Occipital lobe (tissue), 2 donors: ENCODE results near the gene RAD51B. TPM values are rescaled to one million over a fixed set of nuclear protein-coding genes. Genes with fewer than 3 reads are reported as not detected.
A peak's percentile ranks its signal among the peaks of the same experiment; 100 is the strongest.

Experiments used
- DNase-seq: peaks from one replicate; lab custom pipeline; 2025; lab: John Stamatoyannopoulos, UW
- total RNA-seq: library from RNA; depleted of rRNA; stranded (reverse); fragments of >200 nt; gene quantifications from one replicate; pipeline ENCODE4 v1.2.3, GENCODE V29; 2014

Gene RAD51B
- total RNA-seq, 1 donor from 2014 or later = 9.8 TPM

DNA sequence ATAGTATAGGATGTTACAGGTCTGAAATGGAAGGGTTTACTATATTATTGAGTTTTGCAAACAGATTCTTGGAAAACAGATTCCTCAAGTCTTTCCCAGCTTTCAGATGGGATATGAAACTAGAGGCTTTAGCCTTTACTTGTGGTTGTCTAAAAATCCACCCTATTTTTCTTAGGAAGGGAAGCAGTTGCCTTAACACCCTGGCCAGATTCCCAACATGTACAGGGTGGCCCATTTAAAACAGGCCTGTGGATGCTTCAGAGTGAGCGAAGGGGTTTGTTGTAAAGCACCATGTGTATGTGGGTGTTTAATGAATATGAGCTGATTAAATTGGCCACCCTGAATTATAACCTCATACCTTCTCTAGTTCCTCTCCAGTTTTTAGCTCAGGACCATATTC, 557.4 kb downstream of the RAD51B start:
- no peak for DNase-seq

DNA sequence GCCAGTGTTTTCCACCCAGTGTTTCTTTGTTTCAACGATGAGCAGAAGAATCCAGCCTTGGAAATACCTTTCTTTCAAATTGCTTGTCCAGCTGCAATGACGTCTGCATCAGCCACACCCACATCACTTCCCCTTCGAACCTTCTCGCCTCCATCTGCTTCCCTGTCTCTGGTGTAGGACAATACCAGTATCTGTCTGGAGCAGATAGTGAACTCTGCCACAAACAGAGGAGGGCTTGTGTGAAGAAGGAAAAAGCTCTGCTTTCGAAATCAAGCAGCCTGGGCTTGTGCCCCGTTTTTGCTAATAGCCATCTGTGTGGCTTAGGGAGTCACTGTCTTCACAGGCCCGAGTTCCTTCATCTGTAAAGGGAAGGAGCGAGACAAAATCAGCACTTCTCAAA, 557.9 kb downstream of the RAD51B start:
- peak; percentile 62 for DNase-seq

DNA sequence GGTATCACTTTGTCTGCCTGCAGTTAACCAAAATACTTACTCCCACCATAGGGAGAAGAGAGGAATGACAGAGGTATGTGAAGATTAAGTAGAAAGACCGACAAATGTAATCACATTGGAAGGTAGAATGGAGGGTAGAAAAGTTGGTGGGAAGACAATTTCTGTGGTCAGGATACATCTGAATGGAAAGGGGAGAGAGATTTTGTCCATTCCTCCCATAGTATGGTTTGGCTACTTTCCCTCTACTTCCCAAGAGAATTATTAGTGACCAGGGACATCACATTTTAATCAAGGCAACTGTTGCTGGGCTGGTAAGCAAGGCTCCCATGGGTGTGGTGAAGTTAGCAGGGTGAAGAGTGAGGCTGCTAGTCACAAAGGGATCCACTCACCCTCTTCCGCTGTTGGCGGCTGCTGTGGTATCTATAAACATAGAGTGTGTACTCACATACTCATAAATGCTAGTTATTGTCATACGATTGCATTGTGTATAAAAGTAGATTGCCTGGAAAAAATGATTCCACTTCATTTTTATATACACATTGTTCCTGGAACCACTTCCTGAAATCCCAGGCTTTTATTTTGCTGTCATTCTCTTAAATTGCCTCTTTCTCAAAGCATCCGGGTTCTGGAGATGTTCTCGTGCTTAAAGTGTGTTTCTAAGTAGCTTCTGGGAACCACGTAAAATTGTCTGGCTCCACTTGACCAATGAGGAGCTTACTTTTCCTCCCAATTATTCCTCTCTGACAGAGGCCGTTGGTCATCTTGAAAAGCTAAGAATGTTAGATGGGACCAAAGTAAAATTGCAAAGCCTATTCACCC, 560.1 kb downstream of the RAD51B start:
- no peak for DNase-seq

DNA sequence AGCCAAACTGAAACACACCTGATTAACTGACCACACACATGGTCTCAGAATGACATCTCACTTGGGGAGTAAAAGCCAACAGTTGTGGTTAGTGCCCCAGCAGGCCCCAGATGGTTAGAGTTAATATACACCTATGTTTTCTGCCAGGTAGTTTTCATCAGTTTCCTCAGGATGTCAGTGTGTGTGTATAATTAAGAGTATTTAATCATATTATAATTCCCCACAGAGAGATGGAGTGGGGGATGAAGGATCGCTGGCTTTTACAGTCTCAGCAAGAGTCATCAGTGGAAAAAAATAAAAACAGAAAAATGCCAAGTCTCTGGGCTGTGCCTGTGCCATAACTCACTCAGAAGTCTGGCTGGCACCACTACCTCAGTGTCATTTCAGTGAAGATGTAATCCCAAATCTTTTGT, 560.8 kb downstream of the RAD51B start:
- DNase-seq = no peak

DNA sequence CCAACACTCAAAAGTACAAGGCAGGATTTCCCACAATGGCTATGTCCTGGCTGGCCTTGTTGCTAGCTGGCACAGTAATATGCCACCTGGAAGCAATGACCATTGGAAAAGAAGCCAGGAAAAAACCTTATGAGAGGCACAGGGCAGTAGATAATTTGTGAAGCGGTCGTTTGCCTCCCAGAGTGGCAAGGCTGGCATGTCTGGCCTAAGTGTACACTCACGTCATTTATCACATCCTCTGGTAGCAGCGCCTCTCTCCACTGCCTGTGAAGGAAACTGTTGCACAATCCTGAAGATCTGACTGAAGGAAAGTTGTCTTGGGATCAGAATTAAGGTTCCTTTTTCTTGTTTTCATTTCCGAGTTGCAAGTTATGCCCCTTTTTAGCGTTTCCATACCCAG, 564.8 kb downstream of the RAD51B start:
- no peak for DNase-seq

DNA sequence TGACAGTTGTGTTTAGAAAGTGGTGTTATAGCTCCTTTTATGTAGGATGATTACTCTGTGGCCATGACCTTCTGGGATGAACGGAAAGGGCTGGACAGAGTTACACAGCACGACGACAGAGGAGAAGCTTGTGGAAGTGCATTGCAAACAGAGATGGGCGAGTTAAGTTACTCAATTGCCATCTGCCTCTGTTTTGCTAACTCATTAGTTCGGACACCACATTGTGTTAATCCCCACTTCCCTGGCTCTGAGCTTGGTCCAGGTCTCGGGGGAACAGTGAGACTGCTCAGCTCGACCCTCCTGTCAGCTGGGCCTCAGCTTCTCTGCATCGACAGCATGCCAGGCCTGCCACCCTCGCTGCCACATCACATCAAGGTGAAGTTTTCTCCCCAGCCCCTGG, 565.3 kb downstream of the RAD51B start:
- DNase-seq = no peak

DNA sequence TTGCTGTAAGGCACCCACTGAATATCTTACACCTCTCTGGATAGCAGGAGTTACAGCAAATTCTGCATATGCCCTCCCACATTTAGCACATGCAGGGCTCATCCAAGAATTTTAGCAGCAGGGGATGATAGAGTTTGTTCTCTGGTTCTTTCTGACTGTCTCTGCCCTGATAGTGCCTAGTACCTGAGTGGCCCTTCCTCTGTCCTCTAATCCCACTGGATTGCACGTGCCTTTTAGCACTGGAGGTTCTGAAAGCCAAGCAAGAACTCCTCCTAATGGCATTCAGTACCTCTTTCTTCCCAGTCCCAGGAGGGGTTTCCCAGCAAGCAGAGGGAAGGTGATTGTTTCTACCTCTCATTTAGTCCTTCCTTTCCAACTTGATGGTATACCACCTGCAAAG, 566.9 kb downstream of the RAD51B start:
- DNase-seq = no peak

DNA sequence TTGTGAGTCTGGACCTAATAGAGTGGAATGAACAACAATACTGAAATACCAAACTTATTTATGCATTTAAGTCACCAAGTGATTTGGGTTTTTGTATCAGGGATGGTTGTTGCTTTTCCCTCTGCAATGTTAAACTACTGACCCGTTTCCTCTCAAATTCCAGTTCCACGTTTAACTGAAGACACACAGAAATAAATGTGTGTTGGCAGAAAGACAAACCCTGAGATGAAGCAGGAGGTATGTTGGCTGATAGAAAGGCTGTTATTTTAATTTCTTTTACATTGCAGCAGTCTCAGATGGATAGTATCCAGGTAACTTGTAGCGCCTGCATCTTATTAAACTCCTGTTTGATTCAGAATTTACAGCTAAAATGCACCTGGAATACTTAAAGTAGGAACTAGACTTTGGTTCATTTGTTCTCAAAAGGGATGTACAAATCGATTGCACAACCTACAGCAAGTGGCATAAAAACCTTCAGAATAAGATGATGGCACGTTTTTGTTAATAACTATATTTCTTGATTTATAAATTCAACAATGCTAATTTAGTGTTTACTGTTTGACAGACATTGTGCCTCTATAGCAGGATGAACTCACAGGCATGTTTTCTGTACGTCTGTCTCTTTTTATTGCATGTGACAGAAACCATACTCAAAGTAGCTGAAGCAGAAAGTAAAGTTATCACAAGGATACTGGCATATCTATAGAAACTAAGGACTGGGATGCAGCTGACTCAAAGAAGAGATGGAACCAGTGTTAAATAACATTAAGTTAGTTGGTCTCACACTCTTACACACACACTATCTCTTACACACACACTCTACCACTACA, 567.6 kb downstream of the RAD51B start:
- no peak for DNase-seq

DNA sequence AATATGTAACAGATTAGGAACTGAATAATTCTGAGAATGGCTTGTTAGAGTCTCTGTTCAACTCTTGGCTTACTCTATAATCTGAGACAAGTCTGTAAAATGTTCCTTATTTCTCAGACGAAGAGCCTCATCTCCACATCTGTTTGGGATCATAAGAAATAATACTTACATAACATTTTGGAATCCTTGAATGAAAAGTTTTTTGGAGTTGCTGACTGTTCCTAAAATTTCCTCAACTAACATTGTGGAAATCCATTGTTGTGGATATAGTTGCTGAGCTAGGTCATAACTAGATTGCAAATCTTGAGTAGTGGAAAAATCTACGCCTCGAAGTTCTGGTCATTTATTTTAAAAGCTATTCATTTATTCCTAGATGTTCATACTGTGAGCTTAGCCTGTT, 570.4 kb downstream of the RAD51B start:
- no peak for DNase-seq

DNA sequence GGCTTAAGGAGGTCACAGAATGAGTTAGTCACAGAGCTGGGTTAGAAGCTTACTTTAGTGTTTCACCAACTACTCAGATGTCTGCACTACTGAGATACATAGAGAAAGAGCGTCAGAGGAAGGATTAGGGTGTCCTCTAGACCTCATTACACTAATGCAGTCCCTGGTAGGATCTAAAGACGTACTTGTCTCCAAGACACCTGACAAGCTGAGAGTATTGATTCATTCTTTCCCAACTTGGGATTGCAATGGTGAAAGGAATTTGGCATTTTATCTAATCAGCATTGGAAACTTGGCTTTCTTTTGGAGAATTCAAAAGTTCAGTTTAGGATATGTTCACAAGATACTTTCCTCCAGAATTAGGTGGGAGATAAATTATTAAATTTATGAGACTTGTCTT, 571.2 kb downstream of the RAD51B start:
- DNase-seq = no peak

DNA sequence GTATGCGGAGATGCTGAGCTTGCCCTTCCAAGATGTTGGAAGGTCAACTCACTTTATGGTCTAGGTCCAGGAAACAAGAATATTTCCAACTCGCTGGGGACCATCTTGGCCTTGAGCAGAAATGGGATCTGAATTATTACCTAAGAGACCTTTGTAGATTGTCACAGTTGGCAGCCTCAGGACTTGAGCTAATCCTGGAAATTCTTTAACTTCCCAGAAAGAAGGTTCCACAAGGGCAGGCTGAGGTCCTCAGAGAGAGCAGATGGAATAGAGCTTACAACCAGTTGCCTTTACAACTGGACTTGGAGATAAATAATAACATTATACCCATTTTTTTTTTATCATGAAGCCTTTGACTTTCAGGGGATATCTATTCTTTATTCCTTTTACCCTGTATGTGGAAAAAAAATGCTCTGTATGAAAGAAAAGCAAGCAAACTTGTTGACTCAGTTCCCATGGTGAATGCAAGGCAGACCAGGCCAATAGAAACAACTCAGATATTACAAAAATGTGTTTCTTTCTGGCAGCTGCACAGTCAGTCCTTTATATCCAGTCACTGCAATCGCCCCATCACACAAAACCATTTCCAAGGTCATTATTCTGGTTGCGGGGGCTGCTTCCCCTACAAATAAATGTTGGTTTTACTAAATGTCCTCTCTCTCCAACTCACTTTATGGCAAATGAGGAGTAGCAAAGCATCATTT, 571.9 kb downstream of the RAD51B start:
- no peak for DNase-seq

DNA sequence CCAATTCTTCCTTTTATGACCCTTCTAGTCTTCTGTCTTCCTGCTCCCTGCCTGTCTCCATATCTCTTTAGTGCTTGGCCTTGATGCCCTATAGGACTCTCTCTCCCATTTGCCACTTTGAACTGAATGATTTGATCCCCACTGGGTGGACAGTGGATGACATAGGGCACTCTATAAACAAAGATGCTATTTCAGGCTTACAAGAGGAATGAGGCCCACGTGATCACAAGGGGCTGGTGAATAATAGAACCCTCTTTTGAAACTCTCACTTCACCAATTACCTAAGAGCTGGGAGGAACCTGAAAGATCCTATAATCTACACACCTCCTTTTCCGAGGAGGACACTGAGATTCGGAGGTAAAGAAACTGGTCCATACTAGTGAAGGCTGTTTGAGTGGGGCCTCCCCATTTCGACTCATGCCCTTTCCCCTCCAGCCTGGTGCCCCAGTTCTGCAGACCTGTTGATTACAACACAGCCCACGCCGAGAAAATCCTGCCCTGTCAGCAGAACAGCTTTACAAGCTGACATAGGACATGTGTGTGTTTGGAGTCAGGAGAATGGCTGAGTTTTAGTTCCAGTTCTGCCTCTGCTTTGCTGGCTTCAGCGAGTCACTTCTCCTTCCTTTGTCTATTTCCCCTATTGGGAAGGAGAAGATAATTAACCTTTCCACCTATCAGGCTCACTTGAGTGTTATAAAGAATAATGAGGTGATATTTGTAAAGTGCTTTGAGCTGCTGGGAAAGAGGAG, 573.0 kb downstream of the RAD51B start:
- no peak for DNase-seq

DNA sequence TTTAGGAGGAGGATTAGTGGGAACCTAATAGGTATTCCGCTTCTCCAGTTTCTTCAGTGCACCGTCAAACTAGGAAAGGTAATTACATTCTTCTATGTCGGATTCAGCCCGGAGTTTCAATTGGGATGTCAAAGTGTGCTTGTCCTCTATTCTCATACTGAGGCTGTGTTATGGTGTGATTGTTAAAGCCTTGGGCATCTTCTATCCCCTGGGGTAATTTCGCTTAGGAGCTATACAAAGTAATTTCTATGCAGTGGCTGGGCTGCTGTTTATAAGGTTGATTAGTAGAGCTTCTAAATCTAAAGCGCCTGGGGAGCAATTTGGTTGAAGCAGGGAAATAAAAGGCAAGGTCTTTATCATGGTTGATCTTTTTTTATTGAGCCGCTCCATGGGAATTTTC, 573.7 kb downstream of the RAD51B start:
- DNase-seq = no peak

DNA sequence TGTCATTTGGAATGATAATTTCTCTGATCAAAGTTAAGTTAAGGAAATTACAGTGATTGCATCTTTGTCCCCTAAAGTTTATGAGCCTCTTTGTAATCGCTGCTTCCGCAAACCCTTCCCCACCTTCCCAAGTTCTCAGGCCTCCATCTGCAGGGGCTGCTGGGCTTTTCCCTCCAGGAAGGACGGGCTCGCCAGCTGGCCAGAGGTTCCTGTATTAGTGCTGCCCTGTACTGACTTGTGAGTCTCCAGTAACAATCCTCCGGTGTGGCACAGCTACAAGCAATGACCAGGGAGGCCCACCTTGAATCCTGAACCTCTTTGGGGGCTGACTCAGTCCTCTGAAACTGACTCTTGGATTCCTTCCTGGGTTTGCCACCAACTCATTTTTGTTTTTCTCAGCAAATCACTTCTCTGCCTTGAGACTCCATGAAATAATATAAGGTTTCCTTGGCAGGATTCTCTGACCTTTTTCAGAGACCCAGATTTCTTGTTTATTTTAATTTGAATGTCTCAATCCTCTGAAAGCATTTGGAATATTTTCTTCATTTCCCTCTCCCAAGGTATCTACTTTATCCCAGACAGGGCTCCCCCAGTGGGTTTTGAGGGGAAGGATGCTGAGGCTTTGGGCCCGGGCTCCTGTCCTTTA, 574.7 kb downstream of the RAD51B start:
- DNase-seq = no peak

DNA sequence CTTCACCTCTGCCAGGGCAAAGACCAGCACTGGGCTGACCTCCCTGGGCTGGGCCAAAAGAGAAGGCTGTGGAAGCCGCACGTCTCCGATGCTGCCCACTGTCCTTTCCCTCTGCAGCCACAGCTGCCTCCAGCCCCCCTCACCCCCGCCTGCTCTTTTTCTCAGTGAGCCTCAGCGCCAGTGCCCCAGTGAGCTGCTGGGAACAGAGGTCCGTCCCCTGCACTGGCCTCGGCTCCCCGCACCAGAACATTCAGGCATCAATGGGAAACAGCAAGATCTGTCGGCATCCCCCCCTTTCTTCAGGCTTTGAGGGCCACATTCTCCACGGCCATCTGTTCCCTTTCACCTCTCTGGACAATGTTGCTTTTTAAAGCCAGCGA, 575.2 kb downstream of the RAD51B start:
- DNase-seq = no peak

DNA sequence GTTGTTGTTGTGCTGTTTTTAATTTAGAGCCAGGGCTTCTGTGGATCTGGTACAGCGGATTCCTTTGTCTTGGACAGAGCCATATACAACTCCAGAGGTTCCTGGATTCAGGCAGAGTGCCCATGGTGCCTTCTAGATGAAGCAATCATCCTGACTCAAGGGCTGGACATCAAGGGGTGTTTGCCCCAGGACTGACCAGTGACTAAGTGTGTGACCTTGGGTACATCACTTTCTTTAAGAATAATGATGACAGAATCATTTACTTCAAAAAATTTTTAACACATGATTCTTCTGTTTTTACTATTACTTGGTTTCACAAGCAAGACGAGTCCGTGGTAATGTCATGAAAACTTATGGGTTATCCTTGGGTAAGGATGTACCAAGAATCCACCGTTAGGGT, 576.0 kb downstream of the RAD51B start:
- no peak for DNase-seq

DNA sequence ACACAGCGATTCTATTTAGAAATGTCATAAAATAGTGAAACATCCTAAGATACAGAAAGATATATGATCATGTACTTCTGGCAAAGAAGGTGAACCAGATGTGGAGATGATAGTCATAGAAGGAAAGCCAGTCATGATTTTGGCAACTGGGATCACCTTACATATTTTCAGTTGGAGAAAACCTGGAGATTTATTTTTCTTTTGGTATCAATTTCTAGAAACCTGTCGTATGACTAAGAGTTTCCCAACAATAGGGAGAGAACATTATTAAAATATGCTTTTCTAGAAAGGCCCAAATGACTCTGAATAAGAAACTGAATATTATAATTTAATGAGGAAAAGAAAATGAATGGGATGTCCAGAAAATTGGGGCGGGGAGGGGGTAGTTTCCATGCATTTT, 576.9 kb downstream of the RAD51B start:
- no peak for DNase-seq

DNA sequence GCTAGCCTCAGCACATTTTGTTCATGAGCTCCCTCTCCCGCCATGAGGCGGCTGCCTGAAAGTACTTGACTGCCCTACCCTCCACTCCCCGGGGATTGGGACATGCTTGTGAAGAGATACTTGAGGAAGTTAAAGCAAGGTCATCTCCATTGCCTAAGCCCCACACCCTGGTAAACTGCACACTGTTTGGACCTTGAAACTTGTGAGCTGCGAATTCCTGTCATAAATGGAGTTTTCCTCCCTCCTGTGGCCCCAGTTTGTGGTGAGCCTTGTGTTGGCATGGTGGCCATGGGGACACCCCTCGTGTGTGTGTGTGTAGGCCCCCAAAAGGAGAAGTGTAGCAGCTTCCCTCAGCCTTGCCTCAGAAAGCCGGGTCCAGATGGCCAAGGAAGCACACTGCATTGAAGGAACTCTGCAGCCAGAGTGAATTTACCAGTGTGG, 577.8 kb downstream of the RAD51B start:
- DNase-seq = no peak

DNA sequence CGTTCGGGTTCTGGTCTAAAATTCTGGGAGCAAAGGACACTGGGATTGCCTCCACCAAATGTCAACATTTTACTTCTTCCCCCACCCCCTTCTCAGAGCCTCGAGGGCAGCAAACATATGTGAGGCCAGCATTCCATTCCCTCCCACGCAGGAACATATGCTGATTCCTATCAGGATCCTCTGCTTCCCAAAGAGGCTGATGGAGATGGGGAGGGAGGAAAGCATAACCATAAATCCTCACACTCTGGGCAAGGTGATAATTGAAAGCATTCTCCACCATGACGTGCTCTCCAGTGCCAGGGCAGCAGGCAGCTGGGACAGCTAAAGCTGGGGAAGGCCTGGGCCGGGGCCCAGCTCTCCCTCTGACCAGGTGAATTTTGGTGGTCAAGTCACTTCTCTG, 578.2 kb downstream of the RAD51B start:
- no peak for DNase-seq

DNA sequence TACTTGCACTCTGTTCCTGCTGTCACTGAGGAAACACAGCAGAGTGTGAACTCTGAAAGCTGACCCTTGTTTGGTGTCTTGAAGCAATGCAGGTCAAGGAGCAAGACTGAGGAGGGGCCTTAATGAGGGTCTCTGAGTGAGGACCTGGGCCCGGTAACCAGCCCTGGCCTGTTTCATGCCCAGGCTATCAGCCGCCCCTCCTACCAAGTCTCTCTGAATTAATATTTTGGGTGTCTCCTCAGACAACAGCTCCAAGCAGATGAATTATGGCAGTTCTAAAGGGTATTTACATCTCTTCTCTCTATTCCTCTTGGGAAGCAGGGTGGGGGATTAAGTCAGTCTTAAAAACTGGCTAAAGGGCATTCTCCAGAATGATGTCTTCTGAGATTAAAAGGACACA, 578.8 kb downstream of the RAD51B start:
- DNase-seq = no peak

DNA sequence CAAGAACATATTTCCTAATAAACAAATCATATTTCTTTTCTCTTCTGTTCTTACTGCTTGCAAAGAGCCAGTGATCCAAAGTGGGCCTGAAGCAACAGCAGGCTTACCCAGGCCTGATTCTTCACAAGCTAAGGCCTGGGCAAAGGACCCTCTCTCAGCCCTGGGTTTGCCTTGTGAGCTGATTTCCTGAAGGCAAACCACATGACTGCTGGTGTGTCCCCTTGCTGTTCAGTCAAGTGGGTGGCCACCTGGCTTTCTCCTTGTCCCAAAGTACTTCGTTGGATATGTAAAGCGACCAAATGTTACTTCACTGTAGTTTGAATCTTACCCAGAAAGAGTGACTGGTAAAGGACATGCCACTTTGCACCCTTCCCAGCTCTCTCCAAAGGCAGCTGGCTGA, 580.4 kb downstream of the RAD51B start:
- no peak for DNase-seq
